ENCODE results near the gene KCNJ9. TPM values are rescaled to one million over a fixed set of nuclear protein-coding genes. Genes with fewer than 3 reads are reported as not detected.
A peak's percentile ranks its signal among the peaks of the same experiment; 100 is the strongest.

Gene KCNJ9
- polyA plus RNA-seq, 1 donor from 2014 or later = 8.0 TPM

DNA sequence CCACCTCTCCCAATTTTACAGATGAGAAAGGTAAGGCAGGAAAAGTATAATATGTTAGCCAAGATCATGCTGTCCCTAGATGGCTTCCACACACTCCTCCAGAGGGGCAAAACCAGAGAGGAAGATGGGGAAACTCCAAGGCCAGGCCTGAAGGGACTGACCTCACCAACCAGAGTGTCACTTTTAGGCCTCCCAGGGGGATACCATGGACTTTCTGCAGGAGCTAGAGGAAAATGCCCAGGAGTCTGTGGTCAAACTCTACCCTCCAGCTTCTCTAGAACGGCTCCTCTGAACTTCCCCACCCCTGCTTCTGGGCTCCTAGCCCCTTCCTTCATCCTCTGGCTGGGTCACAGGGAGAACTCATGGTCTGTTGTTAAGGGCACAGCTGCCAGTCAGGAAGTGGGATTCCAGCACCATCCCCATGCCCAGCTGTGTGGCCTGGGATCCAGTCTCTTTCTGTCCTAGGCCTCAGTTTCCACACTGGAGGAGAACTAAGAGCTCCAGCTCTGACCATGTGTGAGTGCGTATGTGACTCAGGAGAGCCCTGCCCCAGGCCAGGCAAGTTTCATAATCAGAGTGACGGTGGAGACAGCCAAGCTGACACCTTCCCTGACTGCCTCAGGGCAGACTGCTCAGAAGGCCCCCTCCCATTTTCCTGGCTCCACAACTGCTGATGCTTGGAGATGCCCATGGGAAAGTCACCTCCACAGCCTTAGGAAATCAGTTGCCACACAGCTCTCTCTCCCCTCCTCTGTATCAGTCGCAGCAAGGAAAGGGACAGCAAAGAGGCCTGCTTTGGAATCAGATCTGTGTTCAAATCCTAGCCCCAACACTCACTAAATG lies 15.2 kb downstream of the KCNJ9 start:
- no peaks in the 10 kb centered on the region for H3K79me2 ChIP-seq (replicated peaks; ENCODE audit: insufficient read depth, low read length)
- no peaks in the 10 kb centered on the region for H3K27me3 ChIP-seq (ENCODE audit: insufficient read depth, low read depth, low read length)
- H3K36me3 ChIP-seq (ENCODE audit: insufficient read depth, low read length) = no peaks in the 10 kb centered on the region
- no peak overlapping the region for H3K27ac ChIP-seq (ENCODE audit: low read length)
- TF ChIP-seq TAF1 (IDR thresholded peaks at IDR 0.05; ENCODE audit: low read depth) = no peak
- TF ChIP-seq, protein P1, sequence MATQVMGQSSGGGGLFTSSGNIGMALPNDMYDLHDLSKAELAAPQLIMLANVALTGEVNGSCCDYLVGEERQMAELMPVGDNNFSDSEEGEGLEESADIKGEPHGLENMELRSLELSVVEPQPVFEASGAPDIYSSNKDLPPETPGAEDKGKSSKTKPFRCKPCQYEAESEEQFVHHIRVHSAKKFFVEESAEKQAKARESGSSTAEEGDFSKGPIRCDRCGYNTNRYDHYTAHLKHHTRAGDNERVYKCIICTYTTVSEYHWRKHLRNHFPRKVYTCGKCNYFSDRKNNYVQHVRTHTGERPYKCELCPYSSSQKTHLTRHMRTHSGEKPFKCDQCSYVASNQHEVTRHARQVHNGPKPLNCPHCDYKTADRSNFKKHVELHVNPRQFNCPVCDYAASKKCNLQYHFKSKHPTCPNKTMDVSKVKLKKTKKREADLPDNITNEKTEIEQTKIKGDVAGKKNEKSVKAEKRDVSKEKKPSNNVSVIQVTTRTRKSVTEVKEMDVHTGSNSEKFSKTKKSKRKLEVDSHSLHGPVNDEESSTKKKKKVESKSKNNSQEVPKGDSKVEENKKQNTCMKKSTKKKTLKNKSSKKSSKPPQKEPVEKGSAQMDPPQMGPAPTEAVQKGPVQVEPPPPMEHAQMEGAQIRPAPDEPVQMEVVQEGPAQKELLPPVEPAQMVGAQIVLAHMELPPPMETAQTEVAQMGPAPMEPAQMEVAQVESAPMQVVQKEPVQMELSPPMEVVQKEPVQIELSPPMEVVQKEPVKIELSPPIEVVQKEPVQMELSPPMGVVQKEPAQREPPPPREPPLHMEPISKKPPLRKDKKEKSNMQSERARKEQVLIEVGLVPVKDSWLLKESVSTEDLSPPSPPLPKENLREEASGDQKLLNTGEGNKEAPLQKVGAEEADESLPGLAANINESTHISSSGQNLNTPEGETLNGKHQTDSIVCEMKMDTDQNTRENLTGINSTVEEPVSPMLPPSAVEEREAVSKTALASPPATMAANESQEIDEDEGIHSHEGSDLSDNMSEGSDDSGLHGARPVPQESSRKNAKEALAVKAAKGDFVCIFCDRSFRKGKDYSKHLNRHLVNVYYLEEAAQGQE (IDR thresholded peaks at IDR 0.05; ENCODE audit: borderline replicate concordance) = no peak
- no peak for TF ChIP-seq SMC3 (conservative IDR thresholded peaks at IDR 0.05; ENCODE audit: poor library complexity)
- no peak for TF ChIP-seq EP300 (conservative IDR thresholded peaks at IDR 0.05; ENCODE audit: poor library complexity, severe bottlenecking)
- no peak for TF ChIP-seq POLR2AphosphoS5 (IDR thresholded peaks at IDR 0.05)
- no peak for TF ChIP-seq EZH2 (IDR thresholded peaks at IDR 0.05; ENCODE audit: borderline replicate concordance, insufficient read depth, low read length, poor library complexity, severe bottlenecking)
- TF ChIP-seq, protein P2, sequence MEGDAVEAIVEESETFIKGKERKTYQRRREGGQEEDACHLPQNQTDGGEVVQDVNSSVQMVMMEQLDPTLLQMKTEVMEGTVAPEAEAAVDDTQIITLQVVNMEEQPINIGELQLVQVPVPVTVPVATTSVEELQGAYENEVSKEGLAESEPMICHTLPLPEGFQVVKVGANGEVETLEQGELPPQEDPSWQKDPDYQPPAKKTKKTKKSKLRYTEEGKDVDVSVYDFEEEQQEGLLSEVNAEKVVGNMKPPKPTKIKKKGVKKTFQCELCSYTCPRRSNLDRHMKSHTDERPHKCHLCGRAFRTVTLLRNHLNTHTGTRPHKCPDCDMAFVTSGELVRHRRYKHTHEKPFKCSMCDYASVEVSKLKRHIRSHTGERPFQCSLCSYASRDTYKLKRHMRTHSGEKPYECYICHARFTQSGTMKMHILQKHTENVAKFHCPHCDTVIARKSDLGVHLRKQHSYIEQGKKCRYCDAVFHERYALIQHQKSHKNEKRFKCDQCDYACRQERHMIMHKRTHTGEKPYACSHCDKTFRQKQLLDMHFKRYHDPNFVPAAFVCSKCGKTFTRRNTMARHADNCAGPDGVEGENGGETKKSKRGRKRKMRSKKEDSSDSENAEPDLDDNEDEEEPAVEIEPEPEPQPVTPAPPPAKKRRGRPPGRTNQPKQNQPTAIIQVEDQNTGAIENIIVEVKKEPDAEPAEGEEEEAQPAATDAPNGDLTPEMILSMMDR (IDR thresholded peaks at IDR 0.05; ENCODE audit: poor library complexity, severe bottlenecking) = no peak
- H4K20me1 ChIP-seq (ENCODE audit: insufficient read depth) = no peaks in the 10 kb centered on the region
- H3K4me3 ChIP-seq (ENCODE audit: low read length) = no peak overlapping the region
- no peaks in the 10 kb centered on the region for H3F3A ChIP-seq (ENCODE audit: insufficient read depth, low read length, poor library complexity, severe bottlenecking)
- H3K9ac ChIP-seq (ENCODE audit: low read length) = no peak overlapping the region
- H3K4me2 ChIP-seq (ENCODE audit: low read length) = no peak overlapping the region
- no peaks in the 10 kb centered on the region for H3K9me2 ChIP-seq (ENCODE audit: insufficient read depth, low read length)
- no peaks in the 10 kb centered on the region for H3K9me3 ChIP-seq (ENCODE audit: low read length)
- H2AFZ ChIP-seq (ENCODE audit: low read depth, low read length) = no peak overlapping the region

DNA sequence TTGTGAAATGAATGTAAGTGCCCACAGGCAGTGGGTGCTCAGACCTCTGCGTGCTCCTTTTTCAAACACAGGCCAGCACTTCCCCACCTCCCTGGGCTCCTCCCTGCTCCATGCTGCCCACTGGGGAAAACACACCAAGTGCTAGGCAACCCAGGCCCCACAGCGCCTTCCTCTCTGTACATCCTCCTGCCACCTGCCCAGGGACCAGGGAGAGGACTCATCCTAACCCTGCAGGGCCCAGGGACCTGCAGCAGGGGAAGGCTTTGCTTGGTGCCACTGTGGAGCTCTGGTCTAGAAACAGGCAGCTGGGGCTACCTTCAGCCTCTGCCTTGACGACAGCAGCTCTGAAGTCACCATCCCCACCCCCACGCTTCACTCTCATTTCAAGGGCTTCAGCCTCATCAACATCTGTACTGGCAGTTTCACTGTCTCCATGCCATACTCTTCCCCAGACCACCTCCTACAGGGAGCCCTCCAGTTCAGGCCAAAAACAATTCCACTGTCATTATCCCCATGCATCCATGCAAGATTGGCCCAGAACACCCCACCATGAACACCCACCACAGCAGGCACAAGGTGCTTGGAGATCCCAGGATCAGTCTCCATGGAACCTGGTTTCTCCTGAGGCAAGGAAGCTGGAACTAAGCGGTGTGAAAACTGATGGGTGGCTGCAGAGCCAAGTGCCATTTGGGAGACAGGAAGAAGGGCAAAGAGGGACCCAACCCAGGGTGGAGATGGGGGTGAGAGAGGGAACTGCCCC lies 16.0 kb downstream of the KCNJ9 start:
- TF ChIP-seq EP300 (conservative IDR thresholded peaks at IDR 0.05; ENCODE audit: poor library complexity, severe bottlenecking) (no peak), TAF1 (IDR thresholded peaks at IDR 0.05; ENCODE audit: low read depth) (no peak), EZH2 (IDR thresholded peaks at IDR 0.05; ENCODE audit: borderline replicate concordance, insufficient read depth, low read length, poor library complexity, severe bottlenecking) (no peak), RAD21 (conservative IDR thresholded peaks at IDR 0.05) (no peak), POLR2AphosphoS5 (IDR thresholded peaks at IDR 0.05) (no peak), MXI1 (conservative IDR thresholded peaks at IDR 0.05; ENCODE audit: poor library complexity, severe bottlenecking) (no peak)
- TF ChIP-seq, protein P2 (IDR thresholded peaks at IDR 0.05; ENCODE audit: poor library complexity, severe bottlenecking) = no peak
- peak overlapping the region; percentile 80 for H3K4me3 ChIP-seq (ENCODE audit: low read length)
- no peaks in the 10 kb centered on the region for H4K20me1 ChIP-seq (ENCODE audit: insufficient read depth)

More for the DNA sequence above, 16.0 kb downstream of the KCNJ9 start:
- H3K9me2 ChIP-seq (ENCODE audit: insufficient read depth, low read length) = no peaks in the 10 kb centered on the region
- H3K9me3 ChIP-seq (ENCODE audit: low read length) = no peaks in the 10 kb centered on the region
- no peaks in the 10 kb centered on the region for H3F3A ChIP-seq (ENCODE audit: insufficient read depth, low read length, poor library complexity, severe bottlenecking)
- H3K27me3 ChIP-seq (ENCODE audit: insufficient read depth, low read depth, low read length) = no peaks in the 10 kb centered on the region
- peak overlapping the region; percentile 71 for H3K4me2 ChIP-seq (ENCODE audit: low read length)
- no peak overlapping the region for H3K27ac ChIP-seq (ENCODE audit: low read length)
- H3K9ac ChIP-seq (ENCODE audit: low read length) = peak overlapping the region; percentile 72
- H3K36me3 ChIP-seq (ENCODE audit: insufficient read depth, low read length) = no peaks in the 10 kb centered on the region
- H2AFZ ChIP-seq (ENCODE audit: low read depth, low read length) = no peak overlapping the region
- no peaks in the 10 kb centered on the region for H3K79me2 ChIP-seq (replicated peaks; ENCODE audit: insufficient read depth, low read length)

Measured in neural cell (in vitro differentiated cells).